A549 (cell line): ENCODE measurements around the gene SLC26A1. TPM values are rescaled to one million over a fixed set of nuclear protein-coding genes. Genes with fewer than 3 reads are reported as not detected.

ENCODE experiments used
- ATAC-seq, 2 experiments: fragments of 200-7000 bp in 1 of 2; fragments of >200 bp in 1 of 2; cut with Nextera tagmentation in 1 of 2; cut with Tn5 transposase in 1 of 2; 3 replicates each; pipeline versions ENCODE4 v1.8.0 to v1.9.1; 2018 to 2020; ENCODE audit warnings: mild to moderate bottlenecking in 1 of 2, moderate library complexity in 1 of 2
- CTCF ChIA-PET: fragments of 300-600 bp; sonication (Branson Sonifier 250); formaldehyde crosslinking; extraction: SDS; loops from one replicate; lab custom pipeline; 2021; ENCODE audit warnings: antibody characterized with exemption, inconsistent platforms; lab: Yijun Ruan, JAX
- POLR2A ChIA-PET: fragments of 350-600 bp; formaldehyde crosslinking; extraction: SDS; loops from one replicate; lab custom pipeline; 2021; ENCODE audit warnings: antibody characterized with exemption, inconsistent platforms; lab: Yijun Ruan, JAX
- DNase-seq, 2 experiments: peaks; one replicate each; pipeline versions ENCODE4 v3.0.0 to v3.0.0-alpha.2; 2011 to 2016; ENCODE audit warnings: low read depth in 1 of 2, low spot score in 1 of 2
- FAIRE-seq: peaks from 2 replicates; lab custom pipeline; 2011; peaks lifted over from hg19 to GRCh38; lab: Jason Lieb, UNC
- H3K27ac ChIP-seq, 2 experiments: fragments of >200 bp; sonication (Bioruptor Twin); formaldehyde crosslinking; 3 replicates each; pipeline ENCODE4 v1.5.1; 2016 to 2017
- H3K4me1 ChIP-seq: fragments of >200 bp; sonication (Bioruptor Twin); formaldehyde crosslinking; 3 replicates; pipeline ENCODE4 v1.6.1; 2016
- H3K4me2 ChIP-seq: fragments of >200 bp; sonication (Bioruptor Twin); formaldehyde crosslinking; 3 replicates; pipeline ENCODE4 v1.6.1; 2016
- H3K4me3 ChIP-seq: fragments of >200 bp; sonication (Bioruptor Twin); formaldehyde crosslinking; 3 replicates; pipeline ENCODE4 v1.5.1; 2016
- H3K9me3 ChIP-seq: fragments of >200 bp; sonication (Bioruptor Twin); formaldehyde crosslinking; 3 replicates; pipeline ENCODE4 v1.6.1; 2016
- CBX2 ChIP-seq: fragments of 200-600 bp; sonication (generic); IDR thresholded peaks from 2 replicates; pipeline ENCODE4 v1.6.1; 2016; ENCODE audit warnings: low read depth, mild to moderate bottlenecking, borderline replicate concordance
- CHD2 ChIP-seq: fragments of 150-350 bp; IDR thresholded peaks from 2 replicates; pipeline ENCODE4 v1.6.1; 2014; ENCODE audit warnings: low read length; ENCODE audit not compliant: partially characterized antibody
- E2F6 ChIP-seq: IDR thresholded peaks from 2 replicates; pipeline ENCODE4 v1.6.1; 2012; ENCODE audit warnings: low read depth, borderline replicate concordance
- ESRRA ChIP-seq: fragments of 150-350 bp; IDR thresholded peaks from 2 replicates; pipeline ENCODE4 v1.6.1; 2014; ENCODE audit warnings: mild to moderate bottlenecking, low read length, borderline replicate concordance
- FOSB ChIP-seq: fragments of 250-450 bp; sonication (Bioruptor Pico); IDR thresholded peaks from 2 replicates; pipeline ENCODE4 v1.5.0; 2020; ENCODE audit warnings: mild to moderate bottlenecking, moderate library complexity
- HES2 ChIP-seq: fragments of >200 bp; sonication (Bioruptor Twin); formaldehyde crosslinking; IDR thresholded peaks from 2 replicates; pipeline ENCODE4 v1.6.1; 2016
- HEYL ChIP-seq: fragments of 250-450 bp; sonication (Bioruptor Pico); IDR thresholded peaks from 2 replicates; pipeline ENCODE4 v1.8.0; 2021; ENCODE audit warnings: mild to moderate bottlenecking, moderate library complexity
- HOXA7 ChIP-seq: fragments of 250-450 bp; sonication (Bioruptor Pico); IDR thresholded peaks from 2 replicates; pipeline ENCODE4 v1.5.0; 2020; ENCODE audit warnings: mild to moderate bottlenecking, moderate library complexity
- HOXB13 ChIP-seq: fragments of 250-450 bp; sonication (Bioruptor Pico); IDR thresholded peaks from 2 replicates; pipeline ENCODE4 v1.5.0; 2020; ENCODE audit warnings: low read depth, mild to moderate bottlenecking, moderate library complexity
- JUN ChIP-seq, 2 experiments: fragments of >200 bp; sonication (Bioruptor Twin); formaldehyde crosslinking; IDR thresholded peaks; 2 replicates in 1 of 2; 3 replicates in 1 of 2; pipeline ENCODE4 v1.6.1; 2016 to 2017
- KDM1A ChIP-seq: fragments of 200-600 bp; sonication (generic); IDR thresholded peaks from 2 replicates; pipeline ENCODE4 v1.6.1; 2016; ENCODE audit warnings: low read depth, mild to moderate bottlenecking
- KDM5A ChIP-seq: fragments of 200-600 bp; sonication (generic); IDR thresholded peaks from 2 replicates; pipeline ENCODE4 v1.6.1; 2016; ENCODE audit warnings: antibody characterized with exemption, mild to moderate bottlenecking
- MAFK ChIP-seq: fragments of 450-650 bp; IDR thresholded peaks from 2 replicates; pipeline ENCODE4 v1.6.1; 2014; ENCODE audit not compliant: partially characterized antibody
- MYC ChIP-seq: IDR thresholded peaks from 2 replicates; pipeline ENCODE4 v1.6.1; 2012; ENCODE audit warnings: mild to moderate bottlenecking, inconsistent platforms, low read length, improper control_type of control experiment, borderline replicate concordance
- NPAS2 ChIP-seq: fragments of 250-450 bp; sonication (Bioruptor Pico); IDR thresholded peaks from 2 replicates; pipeline ENCODE4 v1.8.0; 2022; ENCODE audit warnings: mild to moderate bottlenecking, moderate library complexity, borderline replicate concordance
- ZC3H11A ChIP-seq: fragments of 450-650 bp; IDR thresholded peaks from 2 replicates; pipeline ENCODE4 v1.6.1; 2014; ENCODE audit warnings: antibody characterized with exemption, mild to moderate bottlenecking
- ZFP36 ChIP-seq: fragments of 450-650 bp; IDR thresholded peaks from 2 replicates; pipeline ENCODE4 v1.6.1; 2014; ENCODE audit warnings: borderline replicate concordance; ENCODE audit not compliant: partially characterized antibody
- ZNF302 ChIP-seq: fragments of 250-450 bp; sonication (Bioruptor Pico); IDR thresholded peaks from 2 replicates; pipeline ENCODE4 v1.9.0; 2021; ENCODE audit warnings: inconsistent platforms, mild to moderate bottlenecking, moderate library complexity
- WGBS: methylation state at CpG from one replicate; pipeline ENCODE4 v1.1.6; 2017; ENCODE audit errors: missing lambda C conversion rate; 5-methylcytosine and 5-hydroxymethylcytosine counted together
- polyA plus RNA-seq, 4 experiments: library from polyadenylated mRNA; depleted of rRNA in 3 of 4; stranded (reverse); fragments of >200 nt; fragmentation: RNase III in 1 of 4; extraction: RNeasy Plus Mini Kit Qiagen cat#74134 plus additional on column Dnase treatment in 1 of 4; gene quantifications; 2 replicates in 3 of 4; 3 replicates in 1 of 4; pipeline ENCODE4 v1.2.3, GENCODE V29; 2011 to 2017
- TF ChIP-seq, protein P1 (sequence below): IDR thresholded peaks from 2 replicates; pipeline ENCODE4 v1.6.1; 2012
- TF ChIP-seq, protein P2 (sequence below): fragments of >200 bp; sonication (Bioruptor Twin); formaldehyde crosslinking; IDR thresholded peaks from 3 replicates; pipeline ENCODE4 v1.6.1; 2016
- TF ChIP-seq, protein P3 (sequence below): fragments of 200-600 bp; sonication (generic); IDR thresholded peaks from 2 replicates; pipeline ENCODE4 v1.6.1; 2016; ENCODE audit warnings: antibody characterized with exemption, mild to moderate bottlenecking, moderate library complexity
- TF ChIP-seq, protein P4 (sequence below): IDR thresholded peaks from 2 replicates; pipeline ENCODE4 v1.6.1; 2012

SLC26A1 gene
- polyA plus RNA-seq, 2 of the 4 experiments (the other 2 are of a cell fraction) = 0.23 to 0.61 TPM

- FAIRE-seq (no peak), ATAC-seq (peak in 1 of 2 experiments; percentile 12; a peak in 3 of 6 replicates), DNase-seq (peak in 1 of 2 experiments; percentile 37)
- POLR2A ChIA-PET = no interaction called here
- H3K4me2 ChIP-seq = peak overlapping the region; percentile 95
- peaks cover 9% of the 10 kb centered on the region for H3K4me1 ChIP-seq
- peak overlapping the region; percentile 70 to 94 for H3K27ac ChIP-seq
- TF ChIP-seq, protein P1, sequence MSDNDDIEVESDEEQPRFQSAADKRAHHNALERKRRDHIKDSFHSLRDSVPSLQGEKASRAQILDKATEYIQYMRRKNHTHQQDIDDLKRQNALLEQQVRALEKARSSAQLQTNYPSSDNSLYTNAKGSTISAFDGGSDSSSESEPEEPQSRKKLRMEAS = peak; percentile 34; the same call in 1 of the 2 replicates
- TF ChIP-seq KDM5A (no peak), E2F6 (peak; percentile 31; the same call in 1 of the 2 replicates)
- 15% methylated on average over 4 of the region's 69 CpGs for WGBS
- no peaks in the 10 kb centered on the region for H3K9me3 ChIP-seq
- CTCF ChIA-PET = no interaction called here
- peak overlapping the region; percentile 73 for H3K4me3 ChIP-seq
Observed at GRCh38 chr4:1012034-1012739, 19.0 kb upstream of the SLC26A1 start.

- no CpG with 5 or more reads among the region's 69 CpGs for WGBS
- CTCF ChIA-PET = no interaction called here
- ATAC-seq = no peak
- Histone ChIP-seq H3K4me3 (peak overlapping the region; percentile 73), H3K27ac (peak overlapping the region; percentile 70 to 94), H3K4me2 (peak overlapping the region; percentile 95), H3K9me3 (no peaks in the 10 kb centered on the region), H3K4me1 (peaks cover 9% of the 10 kb centered on the region)
- TF ChIP-seq CBX2 = no peak
- no peak for TF ChIP-seq ESRRA
- no peak for TF ChIP-seq MYC
- no peak for DNase-seq
- FAIRE-seq = no peak
- POLR2A ChIA-PET = no interaction called here
Observed at GRCh38 chr4:1011666-1012033, 18.4 kb upstream of the SLC26A1 start.

DNA sequence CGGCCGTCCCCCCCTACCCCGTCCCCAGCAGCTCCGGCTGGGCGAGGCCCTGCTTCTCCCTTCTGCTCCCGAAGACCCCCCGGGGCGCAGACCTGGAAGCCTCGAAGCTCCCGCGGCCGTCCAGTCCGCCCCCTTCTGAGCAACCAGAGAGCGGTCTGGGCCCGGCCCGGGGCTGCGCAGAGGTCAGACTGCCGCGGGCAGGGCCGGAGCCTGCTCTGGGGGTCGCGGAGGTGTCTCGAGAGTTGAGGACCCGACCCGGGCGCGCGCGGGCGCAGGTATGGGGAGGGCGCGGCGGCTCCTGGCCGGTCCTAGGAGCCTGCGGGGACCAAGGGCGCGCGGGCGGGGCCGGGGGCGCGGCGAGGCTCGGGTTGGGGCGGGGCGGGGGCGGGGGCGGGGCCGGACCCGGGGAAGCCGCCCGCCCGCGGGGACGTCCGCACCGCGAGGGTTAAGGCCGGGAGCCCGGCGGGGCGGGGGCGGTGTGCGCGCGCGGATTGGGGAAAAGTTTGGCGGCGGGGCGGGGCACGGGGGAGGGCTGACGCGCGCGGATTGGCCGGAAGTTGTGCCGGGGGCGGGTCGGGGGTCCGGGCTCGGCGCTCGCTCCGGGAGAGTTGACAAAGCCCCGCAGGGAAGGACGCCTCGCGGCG is 17.9 kb upstream of the SLC26A1 start, which contains the start of gene FGFRL1:
TSS of gene FGFRL1 (plus strand) at position 605 of the 644 bp plus-strand sequence. CDS start 860 bp downstream, outside the sequence.
- FAIRE-seq (no peak), DNase-seq (peak; percentile 69 to 85), ATAC-seq (peak; percentile 48 to 67)
- H3K4me2 ChIP-seq = peak within 1 kb of the TSS; percentile 95
- no peaks in the 10 kb centered on the region for H3K9me3 ChIP-seq
- peaks cover 9% of the 10 kb centered on the region for H3K4me1 ChIP-seq
- peak within 1 kb of the TSS; percentile 70 to 94 for H3K27ac ChIP-seq
- no CpG with 5 or more reads among the region's 89 CpGs for WGBS
- CTCF ChIA-PET = interaction anchor here (1.2 kb wide), 2 partner anchors 62 to 345 kb away, joined by 3 read pairs; no protein-coding TSS in a partner anchor
- TF ChIP-seq CHD2 (no peak), MAFK (no peak), ZFP36 (no peak), MYC (no peak), HEYL (no peak), ZC3H11A (no peak), HES2 (no peak), FOSB (no peak), CBX2 (no peak), E2F6 (no peak; the same call in 1 of the 2 replicates), ZNF302 (CRISPR knock-in tag) (no peak), KDM1A (no peak), JUN (IDR thresholded peaks at IDR 0.05) (no peak), HOXB13 (CRISPR knock-in tag) (no peak), HOXA7 (CRISPR knock-in tag) (no peak), NPAS2 (no peak)
- TF ChIP-seq, protein P2, sequence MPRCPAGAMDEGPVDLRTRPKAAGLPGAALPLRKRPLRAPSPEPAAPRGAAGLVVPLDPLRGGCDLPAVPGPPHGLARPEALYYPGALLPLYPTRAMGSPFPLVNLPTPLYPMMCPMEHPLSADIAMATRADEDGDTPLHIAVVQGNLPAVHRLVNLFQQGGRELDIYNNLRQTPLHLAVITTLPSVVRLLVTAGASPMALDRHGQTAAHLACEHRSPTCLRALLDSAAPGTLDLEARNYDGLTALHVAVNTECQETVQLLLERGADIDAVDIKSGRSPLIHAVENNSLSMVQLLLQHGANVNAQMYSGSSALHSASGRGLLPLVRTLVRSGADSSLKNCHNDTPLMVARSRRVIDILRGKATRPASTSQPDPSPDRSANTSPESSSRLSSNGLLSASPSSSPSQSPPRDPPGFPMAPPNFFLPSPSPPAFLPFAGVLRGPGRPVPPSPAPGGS = no peak
- TF ChIP-seq, protein P3, sequence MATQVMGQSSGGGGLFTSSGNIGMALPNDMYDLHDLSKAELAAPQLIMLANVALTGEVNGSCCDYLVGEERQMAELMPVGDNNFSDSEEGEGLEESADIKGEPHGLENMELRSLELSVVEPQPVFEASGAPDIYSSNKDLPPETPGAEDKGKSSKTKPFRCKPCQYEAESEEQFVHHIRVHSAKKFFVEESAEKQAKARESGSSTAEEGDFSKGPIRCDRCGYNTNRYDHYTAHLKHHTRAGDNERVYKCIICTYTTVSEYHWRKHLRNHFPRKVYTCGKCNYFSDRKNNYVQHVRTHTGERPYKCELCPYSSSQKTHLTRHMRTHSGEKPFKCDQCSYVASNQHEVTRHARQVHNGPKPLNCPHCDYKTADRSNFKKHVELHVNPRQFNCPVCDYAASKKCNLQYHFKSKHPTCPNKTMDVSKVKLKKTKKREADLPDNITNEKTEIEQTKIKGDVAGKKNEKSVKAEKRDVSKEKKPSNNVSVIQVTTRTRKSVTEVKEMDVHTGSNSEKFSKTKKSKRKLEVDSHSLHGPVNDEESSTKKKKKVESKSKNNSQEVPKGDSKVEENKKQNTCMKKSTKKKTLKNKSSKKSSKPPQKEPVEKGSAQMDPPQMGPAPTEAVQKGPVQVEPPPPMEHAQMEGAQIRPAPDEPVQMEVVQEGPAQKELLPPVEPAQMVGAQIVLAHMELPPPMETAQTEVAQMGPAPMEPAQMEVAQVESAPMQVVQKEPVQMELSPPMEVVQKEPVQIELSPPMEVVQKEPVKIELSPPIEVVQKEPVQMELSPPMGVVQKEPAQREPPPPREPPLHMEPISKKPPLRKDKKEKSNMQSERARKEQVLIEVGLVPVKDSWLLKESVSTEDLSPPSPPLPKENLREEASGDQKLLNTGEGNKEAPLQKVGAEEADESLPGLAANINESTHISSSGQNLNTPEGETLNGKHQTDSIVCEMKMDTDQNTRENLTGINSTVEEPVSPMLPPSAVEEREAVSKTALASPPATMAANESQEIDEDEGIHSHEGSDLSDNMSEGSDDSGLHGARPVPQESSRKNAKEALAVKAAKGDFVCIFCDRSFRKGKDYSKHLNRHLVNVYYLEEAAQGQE = no peak
- TF ChIP-seq, protein P4, sequence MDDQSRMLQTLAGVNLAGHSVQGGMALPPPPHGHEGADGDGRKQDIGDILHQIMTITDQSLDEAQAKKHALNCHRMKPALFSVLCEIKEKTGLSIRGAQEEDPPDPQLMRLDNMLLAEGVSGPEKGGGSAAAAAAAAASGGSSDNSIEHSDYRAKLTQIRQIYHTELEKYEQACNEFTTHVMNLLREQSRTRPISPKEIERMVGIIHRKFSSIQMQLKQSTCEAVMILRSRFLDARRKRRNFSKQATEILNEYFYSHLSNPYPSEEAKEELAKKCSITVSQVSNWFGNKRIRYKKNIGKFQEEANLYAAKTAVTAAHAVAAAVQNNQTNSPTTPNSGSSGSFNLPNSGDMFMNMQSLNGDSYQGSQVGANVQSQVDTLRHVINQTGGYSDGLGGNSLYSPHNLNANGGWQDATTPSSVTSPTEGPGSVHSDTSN = no peak
- TF ChIP-seq, all 56 proteins: peak for 0
- H3K4me3 ChIP-seq = peak within 1 kb of the TSS; percentile 73
- POLR2A ChIA-PET = no interaction called here
